Islet precursor cell (in vitro differentiated cells): ENCODE measurements around the gene RTL10.
A peak's percentile ranks its signal among the peaks of the same experiment; 100 is the strongest.

Experiments
- DNase-seq: peaks from one replicate; pipeline ENCODE4 v3.0.0-alpha.2; 2018

Gene RTL10

DNA sequence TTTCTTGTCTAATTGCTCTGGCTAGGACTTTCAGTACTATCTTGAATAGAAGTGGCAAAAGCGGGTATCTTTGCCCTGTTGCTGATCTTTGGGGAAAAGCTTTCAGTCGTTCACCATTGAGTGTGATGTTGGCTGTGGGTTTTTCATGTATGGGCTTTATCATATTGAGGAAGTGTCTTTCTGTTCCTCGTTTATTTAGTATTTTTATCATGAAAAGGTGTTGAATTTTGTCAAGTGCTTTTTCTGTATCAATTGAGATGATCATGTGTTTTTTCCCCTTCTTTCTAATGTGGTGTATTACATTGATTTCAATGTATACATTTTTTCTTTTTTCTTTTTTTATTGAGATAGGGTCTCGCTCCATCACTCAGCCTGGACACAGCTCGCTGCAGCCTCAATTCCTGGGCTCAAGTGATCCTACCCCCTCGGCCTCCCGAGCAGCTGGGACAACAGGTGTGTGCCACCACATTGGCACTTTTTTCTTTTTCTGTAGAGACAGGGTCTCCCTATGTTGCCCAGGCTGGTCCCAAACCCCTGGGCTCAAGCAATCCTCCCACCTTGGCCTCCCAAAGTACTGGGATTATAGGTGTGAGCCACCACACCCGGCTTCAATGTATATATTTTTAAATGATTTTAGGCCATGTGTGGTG, 5.3 kb upstream of the RTL10 start:
- DNase-seq: peak; percentile 17

DNA sequence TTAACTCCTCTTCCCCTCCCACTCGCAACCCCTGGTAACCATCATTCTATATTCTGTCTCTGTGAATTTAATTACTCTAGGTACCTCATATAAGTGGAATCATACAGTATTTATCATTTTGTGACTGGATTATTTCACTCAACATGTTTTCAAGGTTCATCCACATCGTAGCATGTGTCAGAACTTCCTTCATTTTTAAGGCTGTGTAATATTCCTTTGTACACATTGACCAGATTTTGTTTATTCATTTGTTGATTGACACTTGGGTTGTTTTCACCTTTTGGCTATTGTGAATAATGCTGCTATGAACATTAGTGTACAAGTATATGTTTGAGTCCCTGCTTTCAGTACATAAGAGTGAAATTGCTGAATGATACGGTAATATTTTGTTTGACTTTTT, 2.7 kb upstream of the RTL10 start:
- no peak for DNase-seq

DNA sequence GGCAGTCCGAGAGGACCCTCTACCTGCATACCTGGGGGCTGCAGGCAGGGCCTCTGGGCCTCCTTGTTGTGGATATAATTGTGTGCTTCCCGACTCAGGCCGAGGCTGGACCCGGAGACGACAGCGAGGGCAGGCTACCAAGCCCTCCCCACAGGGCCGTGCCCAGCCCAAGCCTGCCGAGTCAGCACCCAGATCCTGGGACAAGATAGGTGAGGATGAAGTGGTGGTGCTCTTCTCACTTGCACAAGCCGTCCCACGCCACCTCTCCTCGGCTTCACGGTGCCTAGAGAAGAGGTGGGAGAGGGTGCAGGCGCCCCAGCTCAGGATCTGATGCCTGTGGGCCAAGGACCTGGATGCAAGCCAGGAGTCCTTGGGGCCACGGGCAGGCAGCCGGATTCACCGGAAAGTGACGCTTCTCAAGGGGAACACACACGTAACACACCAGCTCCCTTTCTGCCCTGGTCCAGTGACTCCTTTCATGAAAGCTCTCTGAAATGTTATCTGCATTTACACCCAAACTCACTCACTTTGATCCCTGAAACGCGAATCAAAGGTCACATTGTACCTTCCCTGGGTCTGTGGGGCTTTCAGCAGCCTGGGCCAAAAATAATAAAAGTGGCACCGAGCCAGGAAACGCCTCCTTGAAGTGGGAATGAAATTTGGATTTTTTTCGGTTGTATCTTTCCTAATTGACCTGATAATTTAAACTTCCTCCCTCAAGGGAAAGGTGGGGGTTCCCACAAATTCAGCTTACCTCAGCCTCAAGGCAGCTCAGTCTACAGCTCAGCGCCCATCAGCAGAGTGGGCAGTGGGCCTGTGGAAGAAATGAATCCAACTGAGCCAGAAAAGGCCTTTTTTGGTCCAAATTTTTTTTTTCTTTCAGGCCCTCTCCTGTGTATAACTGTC, 1.1 kb upstream of the RTL10 start:
- peak; percentile 70 for DNase-seq

DNA sequence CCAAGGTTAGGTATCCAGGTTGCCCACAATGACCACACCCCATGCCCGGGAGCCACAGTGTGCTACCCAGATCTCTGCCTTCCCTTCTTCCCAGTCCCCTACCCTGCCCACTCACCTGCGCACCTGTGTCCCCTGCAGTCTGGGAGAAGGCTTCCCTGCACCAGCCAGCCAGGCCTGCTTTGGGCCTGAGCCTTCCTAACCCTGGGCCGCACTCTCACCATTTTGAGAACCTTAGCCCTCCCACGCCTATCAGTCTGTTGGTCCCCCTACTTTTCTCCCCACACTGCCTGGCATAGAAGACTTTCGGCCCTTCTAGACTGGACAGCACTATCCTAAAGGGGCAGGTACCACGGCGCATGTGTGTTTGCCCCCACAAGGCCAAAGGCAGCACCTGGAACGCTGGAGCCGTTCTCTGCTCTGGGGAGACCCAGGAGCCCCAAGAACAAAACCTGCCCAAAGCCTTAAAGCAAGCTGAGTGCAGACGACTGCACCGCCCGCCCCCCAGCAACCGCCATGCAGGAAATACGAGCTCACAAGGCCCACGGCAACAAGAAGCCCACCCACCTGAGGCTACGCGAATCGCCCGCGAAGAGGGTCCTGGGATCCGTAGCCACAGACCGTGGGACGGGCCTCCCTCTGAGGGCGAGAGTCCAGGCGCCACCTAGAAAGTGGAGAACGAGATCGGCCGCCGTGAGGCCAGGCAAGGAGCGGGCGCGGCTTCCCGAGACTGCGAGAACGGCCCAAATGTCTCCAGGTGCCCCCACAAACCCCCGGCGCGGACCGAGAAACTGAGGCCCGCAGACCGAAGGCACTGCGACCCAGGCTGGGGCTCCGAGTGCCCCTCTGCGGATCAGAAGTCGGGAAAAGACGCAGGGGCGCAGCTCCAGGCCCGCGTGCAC, 546 bp downstream of the RTL10 start:
- DNase-seq: peak; percentile 52

DNA sequence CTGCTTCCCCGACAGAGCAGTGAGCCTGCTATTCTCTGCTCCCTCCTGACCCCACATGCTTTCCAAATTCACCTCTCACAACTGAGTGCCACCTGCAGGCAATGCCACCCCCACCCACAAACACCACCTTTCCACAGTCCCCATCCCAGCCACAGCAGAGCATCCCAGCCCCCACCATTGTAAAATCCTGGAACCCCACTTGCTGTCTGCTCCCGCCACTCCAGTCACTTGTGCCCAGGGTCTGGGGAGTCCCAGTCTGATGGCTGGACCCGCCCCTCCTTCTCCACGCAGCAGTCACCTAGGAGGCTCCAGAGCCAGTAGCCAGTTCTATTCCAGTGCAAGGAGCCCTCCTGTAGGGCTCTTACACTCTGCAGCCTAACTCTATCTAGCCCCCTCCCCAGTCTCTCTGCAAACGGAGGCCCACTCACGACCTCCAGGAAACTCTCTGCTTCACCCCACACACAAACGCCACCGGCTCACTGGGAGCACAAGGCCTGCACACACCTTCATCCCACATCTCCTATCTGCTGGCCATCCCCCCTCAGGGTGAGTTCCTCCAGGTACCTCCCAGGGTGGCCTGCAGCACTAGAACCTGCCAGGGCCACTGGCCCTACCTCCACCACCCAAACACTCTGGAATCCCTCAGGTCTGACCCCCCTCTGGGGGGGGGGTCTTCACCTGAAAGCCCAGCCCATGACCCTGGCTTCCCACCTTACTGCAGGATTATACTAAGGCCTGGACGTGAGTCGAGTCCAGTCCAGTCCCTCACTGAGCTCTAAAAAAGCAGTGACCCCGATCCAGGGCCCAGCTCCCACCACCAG, 1.4 kb downstream of the RTL10 start:
- DNase-seq: peak; percentile 52

DNA sequence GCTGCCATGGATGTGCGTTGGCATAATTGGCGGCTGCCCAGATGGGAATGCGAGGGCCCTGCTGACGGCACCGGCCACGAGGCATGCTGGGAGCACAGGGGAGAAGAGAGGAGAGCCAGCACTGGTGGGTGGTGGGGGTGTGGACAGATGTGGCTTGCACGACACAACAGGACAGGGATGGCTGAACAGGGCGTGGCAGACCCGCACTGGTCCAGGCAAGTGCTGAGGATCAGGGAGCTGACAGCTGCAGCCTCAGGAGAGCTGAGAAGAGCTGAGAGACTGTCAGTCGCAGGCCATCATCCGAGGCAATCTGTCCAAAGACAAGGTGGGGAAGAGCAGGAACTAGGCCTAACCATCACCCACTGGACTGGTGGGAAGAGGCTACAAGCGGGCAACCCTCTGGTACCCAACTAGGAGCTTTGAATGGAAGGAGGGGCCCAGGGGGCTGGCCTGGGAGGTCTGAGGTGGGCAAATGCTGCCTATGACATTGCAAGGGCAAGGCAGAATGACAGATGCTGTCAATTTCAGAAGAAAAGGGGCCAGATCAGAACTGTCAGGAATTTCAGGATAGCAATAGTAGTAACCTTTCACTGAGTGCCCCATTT, 2.4 kb downstream of the RTL10 start:
- peak; percentile 40 for DNase-seq

DNA sequence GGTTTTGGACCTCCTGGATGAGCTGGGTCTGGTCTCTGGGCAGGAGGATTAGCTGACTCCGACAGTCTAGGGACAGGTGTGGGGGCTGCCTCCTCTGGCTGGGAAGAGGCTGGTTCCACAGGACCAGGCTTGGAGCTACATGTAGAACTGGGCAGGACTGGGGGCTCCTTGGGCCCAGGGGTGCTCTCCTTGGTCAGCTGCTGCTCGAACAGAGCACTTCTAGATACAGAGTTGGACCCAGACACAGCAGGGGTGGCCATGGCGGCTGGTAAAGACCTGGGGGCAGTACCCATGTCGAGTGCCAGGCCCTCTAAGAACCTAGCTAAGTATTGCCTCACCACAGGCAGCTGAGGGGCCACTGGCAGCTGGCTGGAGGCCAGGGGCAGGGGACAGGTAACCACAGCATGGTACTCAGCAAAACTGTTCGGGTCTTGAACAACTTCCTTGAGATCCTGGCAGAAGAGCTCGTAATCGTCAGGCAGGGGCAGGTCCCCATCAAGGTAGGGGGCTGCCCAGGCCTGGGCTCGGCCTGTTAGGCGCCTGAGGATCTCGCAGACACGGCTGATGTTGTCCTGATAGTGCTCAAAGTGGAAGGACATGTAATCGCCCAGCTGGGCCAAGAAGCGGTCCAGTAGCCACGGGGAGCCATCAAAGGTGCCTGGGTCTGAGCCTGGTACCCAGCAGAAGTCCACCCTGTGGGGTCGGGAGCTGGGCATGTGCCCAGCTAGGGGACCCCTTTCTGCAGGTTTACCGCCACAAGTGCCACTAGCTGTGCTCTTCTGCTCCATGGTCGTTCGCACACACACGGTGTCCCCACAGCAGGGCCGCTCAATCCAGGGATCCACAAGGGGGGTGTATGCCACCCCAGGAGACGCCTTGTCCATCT, 3.1 kb downstream of the RTL10 start:
- peak; percentile 43 for DNase-seq

DNA sequence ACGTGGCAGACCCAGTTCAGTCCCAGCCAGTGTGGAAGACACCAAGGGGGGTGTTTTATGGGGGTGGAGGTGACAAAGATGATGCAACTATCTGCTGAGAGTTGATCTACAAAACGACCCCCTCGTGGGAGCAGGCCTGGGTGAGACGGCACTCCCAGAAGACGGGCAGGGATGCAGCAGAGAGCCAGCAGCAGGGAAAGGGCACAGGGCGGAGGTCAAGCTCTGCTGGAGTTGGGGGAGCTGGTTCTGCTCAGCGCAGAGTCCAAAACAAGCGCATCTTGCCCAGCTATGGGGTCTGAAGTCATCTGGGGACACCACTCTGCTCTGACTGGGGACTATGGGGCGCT, 3.9 kb downstream of the RTL10 start:
- no peak for DNase-seq

DNA sequence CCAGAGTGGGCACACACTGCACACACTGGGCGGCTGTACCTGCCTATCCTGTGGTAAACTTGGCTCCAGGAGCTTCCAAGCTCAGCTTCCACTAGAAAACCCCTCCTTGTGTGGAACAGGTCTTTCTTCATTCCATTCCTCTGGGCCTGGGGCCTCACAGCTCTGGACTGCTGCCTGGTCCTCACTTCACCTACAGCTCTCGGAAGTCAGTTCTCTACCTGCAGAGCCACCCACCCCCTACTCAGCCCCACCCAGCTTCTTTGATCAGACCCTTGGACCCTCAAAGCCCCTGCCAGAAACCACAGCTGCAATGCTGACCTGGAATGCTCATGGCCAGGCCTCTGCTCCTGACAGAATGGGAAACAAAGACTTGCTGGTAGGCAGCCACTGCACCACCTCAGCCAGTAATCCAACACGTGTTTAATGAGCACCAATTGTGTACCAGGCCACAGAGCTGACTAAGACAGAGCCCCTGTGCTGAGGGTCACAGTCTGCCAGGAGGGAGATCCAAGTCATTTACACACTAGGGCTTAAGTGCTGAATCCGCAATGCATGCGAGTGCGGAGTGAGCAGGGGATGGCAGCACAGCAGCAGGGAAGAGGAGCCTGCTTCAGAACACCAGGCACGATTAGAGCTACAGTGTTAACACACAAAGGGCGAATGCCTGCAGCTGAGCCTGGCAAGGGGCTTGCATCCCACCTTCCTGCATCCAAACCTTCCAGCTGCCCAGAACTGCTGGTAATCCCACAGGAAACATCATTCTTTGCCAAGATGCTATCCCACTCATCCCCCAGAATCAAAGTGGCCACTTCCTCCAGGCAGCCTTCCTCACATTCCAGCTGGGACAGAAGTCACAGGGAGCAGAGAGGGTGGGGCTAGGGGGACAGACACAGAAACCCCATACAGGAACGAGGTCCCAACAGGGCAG, 4.6 kb downstream of the RTL10 start:
- DNase-seq: peak; percentile 94

DNA sequence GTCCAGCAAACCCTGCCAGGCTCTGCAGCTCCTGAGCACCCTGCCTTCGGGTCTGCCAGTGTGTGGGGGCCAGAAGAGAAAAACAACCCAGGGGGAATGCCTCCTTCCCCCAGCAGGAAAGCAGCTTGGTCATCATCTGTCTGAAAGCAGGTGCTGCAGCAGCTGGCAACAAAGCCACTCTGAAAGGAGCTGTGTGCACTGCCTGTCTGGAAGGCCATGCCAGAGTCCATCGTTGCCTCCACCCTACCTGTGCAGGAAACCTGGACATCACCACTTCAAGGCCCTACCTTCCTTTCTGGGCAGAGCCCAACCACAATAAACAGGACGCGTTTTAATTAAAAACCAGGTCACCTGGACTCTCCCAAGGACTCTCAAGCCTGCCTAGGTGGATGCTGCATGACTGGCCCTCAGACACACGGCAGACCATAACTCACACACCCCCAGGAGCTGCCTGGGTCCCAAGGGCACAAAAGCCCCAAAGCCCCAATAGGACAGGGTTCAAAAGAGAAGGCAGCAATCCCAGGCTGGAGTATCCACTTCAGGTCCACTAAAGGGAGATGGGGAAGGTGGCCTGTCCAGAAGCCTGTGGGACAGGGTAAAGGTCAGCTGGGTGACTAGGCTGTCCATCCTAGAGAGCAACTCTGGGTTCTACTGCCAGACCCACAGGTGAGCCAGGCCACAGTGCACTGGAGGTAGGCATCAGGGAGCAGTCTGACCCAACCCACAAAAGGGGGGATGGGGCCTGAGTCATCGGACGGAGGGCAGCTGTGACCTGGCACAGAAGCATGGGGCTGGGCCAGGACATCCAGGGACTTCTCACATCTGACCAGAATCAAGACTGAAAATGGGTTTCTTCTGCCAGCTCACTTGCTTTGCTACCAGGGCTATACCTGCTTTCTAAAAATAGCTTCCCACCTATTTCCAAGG, 6.1 kb downstream of the RTL10 start:
- DNase-seq: peak; percentile 68

DNA sequence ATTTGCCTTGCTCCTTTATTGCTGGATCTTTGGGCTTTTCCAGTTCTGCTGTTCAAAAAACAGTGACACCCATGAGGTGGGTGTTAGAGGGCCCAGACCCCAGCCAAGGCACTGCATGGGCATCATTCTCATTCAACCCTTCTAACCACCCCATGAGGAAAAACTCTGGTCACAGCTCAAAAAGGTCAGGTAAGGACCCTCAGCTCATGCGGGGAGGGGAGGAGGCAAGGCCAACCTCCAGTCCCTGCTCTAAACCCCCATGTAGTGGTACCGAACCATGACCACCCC, 7.4 kb downstream of the RTL10 start:
- no peak for DNase-seq

DNA sequence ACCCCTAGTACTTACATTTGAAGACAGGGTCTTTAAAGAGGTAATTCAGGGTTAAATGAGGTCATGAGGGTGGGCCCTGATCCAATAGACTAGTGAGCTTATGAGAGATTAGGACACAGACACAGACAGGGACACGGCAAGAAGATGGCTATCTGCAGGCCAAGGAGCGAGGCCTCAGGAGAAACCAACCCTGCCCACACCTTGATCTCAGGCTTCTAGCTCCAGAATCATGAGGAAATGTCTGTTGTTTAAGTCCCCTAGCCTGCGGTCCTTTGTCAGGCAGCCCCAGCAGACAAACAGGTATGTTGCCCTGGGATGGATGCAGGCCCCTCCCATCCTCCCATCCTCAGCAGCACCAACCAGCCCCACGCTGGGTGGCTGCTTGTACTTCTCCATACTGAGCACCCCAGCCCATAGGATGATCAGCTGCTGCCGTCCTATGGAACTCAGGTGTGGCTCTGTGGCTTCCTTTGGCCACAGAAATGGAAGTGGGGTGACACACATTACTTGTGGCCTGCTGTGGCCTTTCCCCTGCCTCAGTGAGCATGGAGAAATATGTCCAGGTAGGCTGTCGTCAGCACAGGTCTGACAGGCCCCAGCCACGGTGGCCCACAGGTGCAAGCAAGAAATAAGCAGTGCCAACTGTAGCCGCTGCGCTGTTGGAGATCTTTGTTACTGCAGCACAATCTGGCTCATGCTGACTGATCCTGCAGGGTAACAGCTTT, 7.9 kb downstream of the RTL10 start:
- DNase-seq: peak; percentile 47

DNA sequence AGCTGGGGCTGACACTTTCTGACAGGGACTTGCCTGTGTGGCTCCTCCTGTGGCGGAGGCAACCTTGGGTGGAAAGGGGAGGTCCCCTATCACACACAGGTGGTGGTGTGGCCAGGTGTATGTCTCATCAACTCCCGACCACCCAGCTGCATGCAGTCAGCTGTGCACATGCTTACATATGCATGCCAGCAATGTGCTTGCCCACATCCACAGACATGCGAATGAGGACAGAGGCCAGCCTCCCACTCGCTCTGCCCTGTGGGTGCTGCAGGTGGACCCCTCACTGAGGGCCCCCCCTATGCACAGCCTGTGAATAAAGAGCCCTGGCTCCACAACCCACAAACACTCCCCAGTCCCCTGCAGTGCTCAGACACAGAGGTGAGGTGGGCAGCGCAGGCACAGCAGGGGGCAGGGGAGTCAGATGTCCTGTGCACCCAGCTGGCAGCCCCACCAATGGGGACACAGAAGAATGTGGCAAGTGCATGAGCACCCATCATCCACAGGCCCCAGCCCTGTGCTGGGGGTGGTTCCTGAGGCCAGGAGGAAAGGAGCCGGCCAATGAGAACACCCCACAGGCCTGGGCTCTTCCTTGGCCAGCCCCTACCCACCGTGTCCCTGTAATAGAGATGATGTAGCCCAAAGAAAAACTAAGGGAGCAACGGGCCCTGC, 9.5 kb downstream of the RTL10 start:
- peak; percentile 49 for DNase-seq

DNA sequence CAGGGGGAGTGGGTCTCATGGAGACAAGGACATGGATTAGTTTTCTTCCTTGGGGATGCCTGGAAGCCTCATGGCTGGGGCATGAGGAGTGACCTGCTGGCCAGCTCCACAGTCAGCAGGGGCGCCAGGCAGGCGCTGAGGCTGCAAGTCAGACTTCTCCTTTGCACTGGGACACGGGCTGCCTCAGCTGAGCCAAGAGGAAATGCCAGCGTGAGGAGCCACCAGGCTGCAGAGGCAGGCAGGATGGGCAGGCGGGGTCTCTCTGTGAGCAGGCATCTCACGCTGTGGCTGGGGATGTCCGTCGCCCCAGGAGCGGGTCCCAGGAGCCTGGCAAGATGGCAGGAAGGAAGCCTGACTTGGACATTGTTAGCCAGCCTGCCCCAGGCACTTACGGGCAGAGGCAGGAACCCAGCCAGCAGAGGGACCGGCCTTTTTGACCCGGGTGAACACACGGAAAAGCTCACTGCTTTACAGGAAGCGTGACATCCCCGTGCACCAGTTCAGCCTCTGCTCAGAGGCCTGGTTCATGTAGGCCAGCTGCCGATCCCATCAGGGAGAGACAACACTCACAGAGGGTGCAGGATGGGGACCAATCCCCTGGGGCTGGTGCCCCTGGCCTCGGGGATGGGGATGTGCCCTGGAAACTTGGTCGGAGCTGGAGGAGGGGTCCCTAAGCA, 10.2 kb downstream of the RTL10 start:
- peak; percentile 57 for DNase-seq

DNA sequence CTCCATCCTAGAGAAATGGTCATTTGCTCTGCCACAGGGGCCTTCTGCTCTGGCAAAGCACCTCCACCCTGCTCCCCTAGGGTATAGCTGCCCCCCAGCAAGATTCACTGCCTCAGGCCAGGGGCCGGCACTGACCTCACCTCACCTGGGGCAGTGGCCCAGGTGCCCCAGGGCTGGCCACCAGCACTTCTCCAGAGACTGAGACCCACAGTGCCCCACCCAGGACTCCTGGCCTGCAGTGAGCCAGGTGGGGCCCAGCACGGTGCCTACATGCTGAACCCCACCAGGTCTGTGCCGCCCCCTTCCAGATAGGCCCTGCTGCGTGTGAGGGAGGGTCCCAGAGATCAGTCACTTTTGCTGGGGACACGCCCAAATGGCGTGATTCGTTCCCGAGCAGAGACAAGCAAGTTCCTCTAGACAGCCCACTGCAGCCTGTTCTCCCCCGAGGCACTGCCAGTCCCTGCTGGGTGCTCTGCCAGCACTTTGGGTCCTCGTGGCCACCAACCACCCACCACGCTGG, 10.8 kb downstream of the RTL10 start:
- peak; percentile 49 for DNase-seq

DNA sequence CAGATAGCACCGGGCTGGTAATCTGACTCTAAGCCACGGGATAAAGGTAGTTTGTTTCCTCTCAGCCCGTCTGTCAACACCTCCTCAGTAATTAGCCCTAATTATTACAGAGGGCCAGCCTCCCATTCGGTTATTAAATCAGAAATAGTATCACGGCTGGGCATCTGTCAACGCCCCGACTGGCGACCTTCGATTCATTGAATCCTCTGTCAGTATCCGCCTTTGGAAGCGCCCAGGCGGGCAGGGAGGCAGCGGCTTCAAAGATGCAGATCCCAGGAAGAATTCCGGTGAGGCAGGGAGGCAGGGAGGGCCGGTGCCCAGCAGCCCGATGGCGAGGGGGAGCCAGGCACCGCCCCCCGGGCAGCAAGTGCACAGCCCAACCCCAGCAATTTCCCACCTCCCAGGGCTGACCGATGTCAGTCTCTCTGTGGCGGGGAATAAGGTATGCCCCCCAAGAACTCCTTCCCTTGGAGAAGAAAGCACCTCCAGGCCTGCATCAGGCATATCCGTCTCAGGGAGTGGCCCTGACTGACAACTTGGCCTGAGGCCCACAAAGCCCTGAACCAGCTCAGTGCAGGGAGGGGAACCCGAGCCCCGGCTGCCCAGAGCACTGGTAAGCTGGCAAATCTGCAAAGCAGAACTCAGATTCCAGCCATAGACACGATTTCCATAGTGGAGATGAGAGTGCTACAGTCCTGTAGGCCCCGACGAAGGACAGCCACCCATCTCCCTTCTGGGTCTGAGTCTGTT, 11.4 kb downstream of the RTL10 start:
- peak; percentile 43 for DNase-seq
